ENCODE data around the gene ATP5MC2.
"Not testable (repeated sequence)": the region's sequence is repeated elsewhere in the genome, so short reads cannot be mapped to it uniquely, and the experiment has no call there.

The ATP5MC2 gene

GRCh38 chr12:53684654-53685220 is 8.9 kb upstream of the ATP5MC2 start:
- Histone ChIP-seq H3K9me3 (ENCODE audit: control insufficient read depth, low read length) (no peaks in the 10 kb centered on the region), H3K9ac (ENCODE audit: low read length) (no peak overlapping the region), H3K36me3 (ENCODE audit: control insufficient read depth, insufficient read depth, low read length) (no peaks in the 10 kb centered on the region), H3K4me3 (ENCODE audit: low read length) (no peak overlapping the region), H3K27me3 (ENCODE audit: control insufficient read depth, insufficient read depth, low read length) (no peaks in the 10 kb centered on the region), H3K4me1 (ENCODE audit: control insufficient read depth, insufficient read depth, low read length) (no peaks in the 10 kb centered on the region)

- Histone ChIP-seq H3K27me3 (ENCODE audit: control insufficient read depth, insufficient read depth, low read length) (no peaks in the 10 kb centered on the region), H3K9me3 (ENCODE audit: control insufficient read depth, low read length) (no peaks in the 10 kb centered on the region), H3K36me3 (ENCODE audit: control insufficient read depth, insufficient read depth, low read length) (no peaks in the 10 kb centered on the region), H3K4me1 (ENCODE audit: control insufficient read depth, insufficient read depth, low read length) (no peaks in the 10 kb centered on the region), H3K9ac (ENCODE audit: low read length) (no peak overlapping the region), H3K4me3 (ENCODE audit: low read length) (no peak overlapping the region)
Measured at GRCh38 chr12:53683983-53684382, 8.1 kb upstream of the ATP5MC2 start.

GRCh38 chr12:53683494-53683893 is 7.6 kb upstream of the ATP5MC2 start:
- H3K36me3 ChIP-seq (ENCODE audit: control insufficient read depth, insufficient read depth, low read length), result no peaks in the 10 kb centered on the region
- H3K27me3 ChIP-seq (ENCODE audit: control insufficient read depth, insufficient read depth, low read length), result no peaks in the 10 kb centered on the region
- H3K9ac ChIP-seq (ENCODE audit: low read length), result no peak overlapping the region
- H3K4me1 ChIP-seq (ENCODE audit: control insufficient read depth, insufficient read depth, low read length), result no peaks in the 10 kb centered on the region
- H3K4me3 ChIP-seq (ENCODE audit: low read length), result no peak overlapping the region
- H3K9me3 ChIP-seq (ENCODE audit: control insufficient read depth, low read length), result no peaks in the 10 kb centered on the region

- not testable (repeated sequence) for H3K36me3 ChIP-seq (ENCODE audit: control insufficient read depth, insufficient read depth, low read length); H3K27me3 ChIP-seq (ENCODE audit: control insufficient read depth, insufficient read depth, low read length); H3K9me3 ChIP-seq (ENCODE audit: control insufficient read depth, low read length); H3K9ac ChIP-seq (ENCODE audit: low read length); H3K4me3 ChIP-seq (ENCODE audit: low read length)
- H3K4me1 ChIP-seq (ENCODE audit: control insufficient read depth, insufficient read depth, low read length), result peaks cover 15% of the 10 kb centered on the region
Measured at GRCh38 chr12:53680061-53680460, 4.2 kb upstream of the ATP5MC2 start.

GRCh38 chr12:53677800-53678148 is 1.9 kb upstream of the ATP5MC2 start:
- no peaks in the 10 kb centered on the region for H3K36me3 ChIP-seq (ENCODE audit: control insufficient read depth, insufficient read depth, low read length)
- H3K4me3 ChIP-seq (ENCODE audit: low read length), result no peak overlapping the region
- peak overlapping the region; percentile 37 for H3K9ac ChIP-seq (ENCODE audit: low read length)
- H3K4me1 ChIP-seq (ENCODE audit: control insufficient read depth, insufficient read depth, low read length), result peaks cover 17% of the 10 kb centered on the region
- H3K9me3 ChIP-seq (ENCODE audit: control insufficient read depth, low read length), result no peaks in the 10 kb centered on the region
- H3K27me3 ChIP-seq (ENCODE audit: control insufficient read depth, insufficient read depth, low read length), result no peaks in the 10 kb centered on the region

- Histone ChIP-seq H3K9me3 (ENCODE audit: control insufficient read depth, low read length) (no peaks in the 10 kb centered on the region), H3K36me3 (ENCODE audit: control insufficient read depth, insufficient read depth, low read length) (no peaks in the 10 kb centered on the region), H3K9ac (ENCODE audit: low read length) (peak overlapping the region; percentile 37), H3K27me3 (ENCODE audit: control insufficient read depth, insufficient read depth, low read length) (no peaks in the 10 kb centered on the region), H3K4me3 (ENCODE audit: low read length) (no peak overlapping the region), H3K4me1 (ENCODE audit: control insufficient read depth, insufficient read depth, low read length) (peaks cover 17% of the 10 kb centered on the region)
Measured at GRCh38 chr12:53677016-53677799, 1.3 kb upstream of the ATP5MC2 start.

- peak overlapping the region; percentile 37 for H3K9ac ChIP-seq (ENCODE audit: low read length)
- no peak overlapping the region for H3K4me3 ChIP-seq (ENCODE audit: low read length)
- H3K4me1 ChIP-seq (ENCODE audit: control insufficient read depth, insufficient read depth, low read length), result peaks cover 17% of the 10 kb centered on the region
- H3K9me3 ChIP-seq (ENCODE audit: control insufficient read depth, low read length), result no peaks in the 10 kb centered on the region
- no peaks in the 10 kb centered on the region for H3K27me3 ChIP-seq (ENCODE audit: control insufficient read depth, insufficient read depth, low read length)
- H3K36me3 ChIP-seq (ENCODE audit: control insufficient read depth, insufficient read depth, low read length), result no peaks in the 10 kb centered on the region
Measured at GRCh38 chr12:53676656-53677015, 753 bp upstream of the ATP5MC2 start.

GRCh38 chr12:53674977-53675700 is 744 bp downstream of the ATP5MC2 start:
- peak overlapping the region; percentile 79 for H3K9ac ChIP-seq (ENCODE audit: low read length)
- H3K4me3 ChIP-seq (ENCODE audit: low read length), result peak overlapping the region; percentile 81
- peaks cover 17% of the 10 kb centered on the region for H3K4me1 ChIP-seq (ENCODE audit: control insufficient read depth, insufficient read depth, low read length)
- H3K36me3 ChIP-seq (ENCODE audit: control insufficient read depth, insufficient read depth, low read length), result no peaks in the 10 kb centered on the region
- H3K9me3 ChIP-seq (ENCODE audit: control insufficient read depth, low read length), result no peaks in the 10 kb centered on the region
- no peaks in the 10 kb centered on the region for H3K27me3 ChIP-seq (ENCODE audit: control insufficient read depth, insufficient read depth, low read length)

- no peaks in the 10 kb centered on the region for H3K9me3 ChIP-seq (ENCODE audit: control insufficient read depth, low read length)
- H3K9ac ChIP-seq (ENCODE audit: low read length), result no peak overlapping the region
- peaks cover 4% of the 10 kb centered on the region for H3K4me1 ChIP-seq (ENCODE audit: control insufficient read depth, insufficient read depth, low read length)
- no peak overlapping the region for H3K4me3 ChIP-seq (ENCODE audit: low read length)
- no peaks in the 10 kb centered on the region for H3K27me3 ChIP-seq (ENCODE audit: control insufficient read depth, insufficient read depth, low read length)
- peaks cover 7% of the 10 kb centered on the region for H3K36me3 ChIP-seq (ENCODE audit: control insufficient read depth, insufficient read depth, low read length)
Measured at GRCh38 chr12:53670971-53671370, 4.9 kb downstream of the ATP5MC2 start.

GRCh38 chr12:53670308-53670707 is 5.6 kb downstream of the ATP5MC2 start:
- Histone ChIP-seq H3K9ac (ENCODE audit: low read length) (no peak overlapping the region), H3K27me3 (ENCODE audit: control insufficient read depth, insufficient read depth, low read length) (no peaks in the 10 kb centered on the region), H3K4me1 (ENCODE audit: control insufficient read depth, insufficient read depth, low read length) (peaks cover 4% of the 10 kb centered on the region), H3K4me3 (ENCODE audit: low read length) (no peak overlapping the region), H3K36me3 (ENCODE audit: control insufficient read depth, insufficient read depth, low read length) (peaks cover 7% of the 10 kb centered on the region), H3K9me3 (ENCODE audit: control insufficient read depth, low read length) (no peaks in the 10 kb centered on the region)

- H3K4me3 ChIP-seq (ENCODE audit: low read length), result no peak overlapping the region
- H3K36me3 ChIP-seq (ENCODE audit: control insufficient read depth, insufficient read depth, low read length), result peaks cover 7% of the 10 kb centered on the region
- H3K9me3 ChIP-seq (ENCODE audit: control insufficient read depth, low read length), result no peaks in the 10 kb centered on the region
- no peaks in the 10 kb centered on the region for H3K4me1 ChIP-seq (ENCODE audit: control insufficient read depth, insufficient read depth, low read length)
- no peak overlapping the region for H3K9ac ChIP-seq (ENCODE audit: low read length)
- H3K27me3 ChIP-seq (ENCODE audit: control insufficient read depth, insufficient read depth, low read length), result no peaks in the 10 kb centered on the region
Measured at GRCh38 chr12:53667080-53667479, 8.8 kb downstream of the ATP5MC2 start.

GRCh38 chr12:53664936-53665335 is 10.9 kb downstream of the ATP5MC2 start:
- Histone ChIP-seq H3K4me1 (ENCODE audit: control insufficient read depth, insufficient read depth, low read length) (peaks cover 9% of the 10 kb centered on the region), H3K9ac (ENCODE audit: low read length) (no peak overlapping the region), H3K9me3 (ENCODE audit: control insufficient read depth, low read length) (no peaks in the 10 kb centered on the region), H3K27me3 (ENCODE audit: control insufficient read depth, insufficient read depth, low read length) (no peaks in the 10 kb centered on the region), H3K36me3 (ENCODE audit: control insufficient read depth, insufficient read depth, low read length) (peaks cover 7% of the 10 kb centered on the region), H3K4me3 (ENCODE audit: low read length) (no peak overlapping the region)
